ENCODE measurements around the gene SUOX. TPM values are rescaled to one million over a fixed set of nuclear protein-coding genes. Genes with fewer than 3 reads are reported as not detected.

SUOX gene
- total RNA-seq, 1 experiment from 2014 or later: 20.7 TPM

DNA sequence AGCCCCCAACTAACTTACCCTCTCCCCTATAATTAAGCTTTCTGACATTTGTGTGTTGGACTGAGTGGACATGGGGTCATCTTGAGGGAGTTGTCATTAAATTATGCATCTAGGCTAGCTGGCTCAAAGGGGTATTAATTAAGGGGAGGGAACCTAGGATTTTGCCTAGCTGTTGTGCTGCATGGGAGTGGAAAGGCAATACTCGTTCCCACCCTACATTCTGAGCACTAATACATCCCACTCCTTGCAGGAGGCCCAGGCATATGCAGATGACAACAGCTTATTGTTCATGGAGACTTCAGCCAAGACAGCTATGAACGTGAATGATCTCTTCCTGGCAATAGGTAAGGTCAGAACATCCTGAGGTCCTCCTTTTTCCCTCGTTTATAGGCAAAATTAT lies 6.0 kb upstream of the SUOX start:
- intact Hi-C loops (cut with micrococcal nuclease; ENCODE audit: unreplicated experiment) (no loop called here), in situ Hi-C loops (cut with HindIII; ENCODE audit: low pct_unique_long_range_greater_than_20kb, low sequenced_read_pairs) (no loop called here)
- Histone ChIP-seq H3K27ac (ENCODE audit: low read length) (no peak overlapping the region), H3K27me3 (ENCODE audit: control insufficient read depth, insufficient read depth, low read length) (no peaks in the 10 kb centered on the region), H3K36me3 (ENCODE audit: control insufficient read depth, insufficient read depth, low read length) (peaks cover 14% of the 10 kb centered on the region), H3K9me3 (ENCODE audit: control insufficient read depth, insufficient read depth, low read depth, low read length) (no peaks in the 10 kb centered on the region), H3K4me1 (ENCODE audit: control insufficient read depth, insufficient read depth, low read length) (no peaks in the 10 kb centered on the region), H3K4me3 (ENCODE audit: low read depth in 2 of 2, low read length in 2 of 2) (no peak overlapping the region)
- no peak for ATAC-seq
- no peak for DNase-seq (ENCODE audit: low read depth, low spot score)
- BruUV-seq (replicated peaks): no TSS peak
- ChIA-PET CTCF (no interaction called here), POLR2A (no interaction called here)
- TF ChIP-seq, protein P1, sequence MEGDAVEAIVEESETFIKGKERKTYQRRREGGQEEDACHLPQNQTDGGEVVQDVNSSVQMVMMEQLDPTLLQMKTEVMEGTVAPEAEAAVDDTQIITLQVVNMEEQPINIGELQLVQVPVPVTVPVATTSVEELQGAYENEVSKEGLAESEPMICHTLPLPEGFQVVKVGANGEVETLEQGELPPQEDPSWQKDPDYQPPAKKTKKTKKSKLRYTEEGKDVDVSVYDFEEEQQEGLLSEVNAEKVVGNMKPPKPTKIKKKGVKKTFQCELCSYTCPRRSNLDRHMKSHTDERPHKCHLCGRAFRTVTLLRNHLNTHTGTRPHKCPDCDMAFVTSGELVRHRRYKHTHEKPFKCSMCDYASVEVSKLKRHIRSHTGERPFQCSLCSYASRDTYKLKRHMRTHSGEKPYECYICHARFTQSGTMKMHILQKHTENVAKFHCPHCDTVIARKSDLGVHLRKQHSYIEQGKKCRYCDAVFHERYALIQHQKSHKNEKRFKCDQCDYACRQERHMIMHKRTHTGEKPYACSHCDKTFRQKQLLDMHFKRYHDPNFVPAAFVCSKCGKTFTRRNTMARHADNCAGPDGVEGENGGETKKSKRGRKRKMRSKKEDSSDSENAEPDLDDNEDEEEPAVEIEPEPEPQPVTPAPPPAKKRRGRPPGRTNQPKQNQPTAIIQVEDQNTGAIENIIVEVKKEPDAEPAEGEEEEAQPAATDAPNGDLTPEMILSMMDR (IDR thresholded peaks at IDR 0.05): no peak
- no peak for TF ChIP-seq REST (IDR thresholded peaks at IDR 0.05; ENCODE audit: insufficient read depth in 1 of 2, low read depth in 2 of 2, low read length in 1 of 2)
- TF ChIP-seq POLR2AphosphoS5 (IDR thresholded peaks at IDR 0.05; ENCODE audit: low read depth, low read length): no peak
- no peak for TF ChIP-seq TCF7L2 (IDR thresholded peaks at IDR 0.05; ENCODE audit: low read depth, low read length)
- no peak for TF ChIP-seq SIN3A (IDR thresholded peaks at IDR 0.05; ENCODE audit: borderline replicate concordance, insufficient read depth, low read depth, low read length)

GRCh38 chr12:55993230-55993853 lies 3.7 kb upstream of the SUOX start:
- CTCF ChIA-PET: no interaction called here
- TF ChIP-seq, protein P1 (IDR thresholded peaks at IDR 0.05): no peak
- TF ChIP-seq REST (IDR thresholded peaks at IDR 0.05; ENCODE audit: insufficient read depth in 1 of 2, low read depth in 2 of 2, low read length in 1 of 2) (no peak), SIN3A (IDR thresholded peaks at IDR 0.05; ENCODE audit: borderline replicate concordance, insufficient read depth, low read depth, low read length) (no peak), POLR2AphosphoS5 (IDR thresholded peaks at IDR 0.05; ENCODE audit: low read depth, low read length) (no peak), TCF7L2 (IDR thresholded peaks at IDR 0.05; ENCODE audit: low read depth, low read length) (no peak)
- Histone ChIP-seq H3K9me3 (ENCODE audit: control insufficient read depth, insufficient read depth, low read depth, low read length) (no peaks in the 10 kb centered on the region), H3K27me3 (ENCODE audit: control insufficient read depth, insufficient read depth, low read length) (no peaks in the 10 kb centered on the region), H3K36me3 (ENCODE audit: control insufficient read depth, insufficient read depth, low read length) (peaks cover 14% of the 10 kb centered on the region), H3K4me3 (ENCODE audit: low read depth in 2 of 2, low read length in 2 of 2) (no peak overlapping the region), H3K4me1 (ENCODE audit: control insufficient read depth, insufficient read depth, low read length) (no peaks in the 10 kb centered on the region), H3K27ac (ENCODE audit: low read length) (no peak overlapping the region)
- DNase-seq (ENCODE audit: low read depth, low spot score) (no peak), ATAC-seq (no peak)
- in situ Hi-C loops (cut with HindIII; ENCODE audit: low pct_unique_long_range_greater_than_20kb, low sequenced_read_pairs) (no loop called here), intact Hi-C loops (cut with micrococcal nuclease; ENCODE audit: unreplicated experiment) (no loop called here)
- POLR2A ChIA-PET: interaction anchor here (0.6 kb wide), 1 partner anchor 53 kb away, joined by 4 read pairs; no protein-coding TSS in a partner anchor
- no TSS peak for BruUV-seq (replicated peaks)

Data from Panc1 (cell line).